Measurements from ENCODE around the gene RGS12.

- no peak for TF ChIP-seq EZH2 (IDR thresholded peaks at IDR 0.05; ENCODE audit: borderline replicate concordance, low read length)
- TF ChIP-seq, protein P1, sequence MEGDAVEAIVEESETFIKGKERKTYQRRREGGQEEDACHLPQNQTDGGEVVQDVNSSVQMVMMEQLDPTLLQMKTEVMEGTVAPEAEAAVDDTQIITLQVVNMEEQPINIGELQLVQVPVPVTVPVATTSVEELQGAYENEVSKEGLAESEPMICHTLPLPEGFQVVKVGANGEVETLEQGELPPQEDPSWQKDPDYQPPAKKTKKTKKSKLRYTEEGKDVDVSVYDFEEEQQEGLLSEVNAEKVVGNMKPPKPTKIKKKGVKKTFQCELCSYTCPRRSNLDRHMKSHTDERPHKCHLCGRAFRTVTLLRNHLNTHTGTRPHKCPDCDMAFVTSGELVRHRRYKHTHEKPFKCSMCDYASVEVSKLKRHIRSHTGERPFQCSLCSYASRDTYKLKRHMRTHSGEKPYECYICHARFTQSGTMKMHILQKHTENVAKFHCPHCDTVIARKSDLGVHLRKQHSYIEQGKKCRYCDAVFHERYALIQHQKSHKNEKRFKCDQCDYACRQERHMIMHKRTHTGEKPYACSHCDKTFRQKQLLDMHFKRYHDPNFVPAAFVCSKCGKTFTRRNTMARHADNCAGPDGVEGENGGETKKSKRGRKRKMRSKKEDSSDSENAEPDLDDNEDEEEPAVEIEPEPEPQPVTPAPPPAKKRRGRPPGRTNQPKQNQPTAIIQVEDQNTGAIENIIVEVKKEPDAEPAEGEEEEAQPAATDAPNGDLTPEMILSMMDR (conservative IDR thresholded peaks at IDR 0.05 in 1 of 2, IDR thresholded peaks at IDR 0.05 in 1 of 2; ENCODE audit: extremely low read depth in 1 of 2, insufficient read depth in 1 of 2, low read depth in 1 of 2, low read length in 2 of 2): no peak
Observed at GRCh38 chr4:3257103-3257555, 35.7 kb upstream of the RGS12 start.

All from mammary epithelial cell (primary cell).